Measurements from ENCODE around the gene GAL3ST2. TPM values are rescaled to one million over a fixed set of nuclear protein-coding genes. Genes with fewer than 3 reads are reported as not detected.

Gene GAL3ST2
- total and polyA plus RNA-seq, 4 donors: 0.03 to 0.33 (median 0.23) TPM; not detected in 1

- 93% methylated on average over 29 of the region's 29 CpGs for WGBS
- Histone ChIP-seq H3K27ac (ENCODE audit: low read depth in 1 of 2, low read length in 2 of 2) (no peak overlapping the region), H3K36me3 (ENCODE audit: control insufficient read depth in 4 of 4, insufficient read depth in 3 of 4, low read depth in 1 of 4, low read length in 3 of 4) (peaks cover 0 to 3% (median 1%) of the 10 kb centered on the region in 4 donors), H3K4me3 (ENCODE audit: low read depth in 1 of 3, low read length in 3 of 3) (no peak overlapping the region), H3K4me1 (ENCODE audit: control insufficient read depth in 4 of 4, insufficient read depth in 4 of 4, low read length in 3 of 4) (peaks cover 12 to 32% (median 22%) of the 10 kb centered on the region in 4 donors), H3K9ac (ENCODE audit: low read depth in 1 of 2, low read length in 2 of 2) (no peak overlapping the region), H3K9me3 (ENCODE audit: control insufficient read depth in 4 of 4, low read length in 3 of 4) (no peaks in the 10 kb centered on the region), H3K27me3 (ENCODE audit: control insufficient read depth in 4 of 4, insufficient read depth in 4 of 4, low read length in 3 of 4) (no peaks in the 10 kb centered on the region)
- peak; percentile 25 for DNase-seq (ENCODE audit: low spot score)
- TF ChIP-seq FOXA1 (IDR thresholded peaks at IDR 0.05): no peak
- TF ChIP-seq HNF4G (IDR thresholded peaks at IDR 0.05): no peak
- TF ChIP-seq NR2F2 (IDR thresholded peaks at IDR 0.05): no peak
- TF ChIP-seq EGR1 (IDR thresholded peaks at IDR 0.05; ENCODE audit: low read depth in 2 of 2): no peak
- no peak for TF ChIP-seq HNF4A (conservative IDR thresholded peaks at IDR 0.05)
- no peak for TF ChIP-seq JUND (IDR thresholded peaks at IDR 0.05)
- TF ChIP-seq RAD21 (IDR thresholded peaks at IDR 0.05): no peak
Measured at GRCh38 chr2:241768251-241768711, 8.3 kb upstream of the GAL3ST2 start.

GRCh38 chr2:241768850-241769249, 7.8 kb upstream of the GAL3ST2 start:
- no peak for TF ChIP-seq RAD21 (IDR thresholded peaks at IDR 0.05)
- no peak for TF ChIP-seq TAF1 (conservative IDR thresholded peaks at IDR 0.05)
- TF ChIP-seq CTCF (IDR thresholded peaks at IDR 0.05; ENCODE audit: low read depth, low read length, missing input control): no peak
- no peak for TF ChIP-seq SP1 (IDR thresholded peaks at IDR 0.05)
- no peak for TF ChIP-seq MAX (IDR thresholded peaks at IDR 0.05)
- no peak for TF ChIP-seq NR2F2 (IDR thresholded peaks at IDR 0.05)
- no peak for TF ChIP-seq HNF4G (IDR thresholded peaks at IDR 0.05)
- no peak for TF ChIP-seq GABPA (IDR thresholded peaks at IDR 0.05 in 1 of 2, conservative IDR thresholded peaks at IDR 0.05 in 1 of 2)
- no peak for TF ChIP-seq EGR1 (IDR thresholded peaks at IDR 0.05; ENCODE audit: low read depth in 2 of 2)
- H3K9me3 ChIP-seq (ENCODE audit: control insufficient read depth in 4 of 4, low read length in 3 of 4): no peaks in the 10 kb centered on the region
- WGBS: 94% methylated on average over 11 of the region's 11 CpGs
- peaks cover 16 to 38% (median 25%) of the 10 kb centered on the region in 4 donors for H3K4me1 ChIP-seq (ENCODE audit: control insufficient read depth in 4 of 4, insufficient read depth in 4 of 4, low read length in 3 of 4)
- H3K4me3 ChIP-seq (ENCODE audit: low read depth in 1 of 3, low read length in 3 of 3): no peak overlapping the region
- no peak overlapping the region for H3K9ac ChIP-seq (ENCODE audit: low read depth in 1 of 2, low read length in 2 of 2)
- H3K36me3 ChIP-seq (ENCODE audit: control insufficient read depth in 4 of 4, insufficient read depth in 3 of 4, low read depth in 1 of 4, low read length in 3 of 4): peaks cover 0 to 3% (median 1%) of the 10 kb centered on the region in 4 donors
- no peaks in the 10 kb centered on the region for H3K27me3 ChIP-seq (ENCODE audit: control insufficient read depth in 4 of 4, insufficient read depth in 4 of 4, low read length in 3 of 4)
- peak; percentile 24 for DNase-seq (ENCODE audit: low spot score)
- no peak overlapping the region for H3K27ac ChIP-seq (ENCODE audit: low read depth in 1 of 2, low read length in 2 of 2)

GRCh38 chr2:241769819-241770184, 6.8 kb upstream of the GAL3ST2 start:
- Histone ChIP-seq H3K9ac (ENCODE audit: low read depth in 1 of 2, low read length in 2 of 2) (no peak overlapping the region), H3K27me3 (ENCODE audit: control insufficient read depth in 4 of 4, insufficient read depth in 4 of 4, low read length in 3 of 4) (no peaks in the 10 kb centered on the region), H3K4me3 (ENCODE audit: low read depth in 1 of 3, low read length in 3 of 3) (no peak overlapping the region), H3K4me1 (ENCODE audit: control insufficient read depth in 4 of 4, insufficient read depth in 4 of 4, low read length in 3 of 4) (peaks cover 16 to 45% (median 31%) of the 10 kb centered on the region in 4 donors), H3K27ac (ENCODE audit: low read depth in 1 of 2, low read length in 2 of 2) (peak overlapping the region; percentile 5 to 46), H3K9me3 (ENCODE audit: control insufficient read depth in 4 of 4, low read length in 3 of 4) (no peaks in the 10 kb centered on the region), H3K36me3 (ENCODE audit: control insufficient read depth in 4 of 4, insufficient read depth in 3 of 4, low read depth in 1 of 4, low read length in 3 of 4) (peaks cover 0 to 3% (median 0%) of the 10 kb centered on the region in 4 donors)
- WGBS: 58% methylated on average over 13 of the region's 13 CpGs
- peak; percentile 28 for DNase-seq (ENCODE audit: low spot score)
- TF ChIP-seq EGR1 (IDR thresholded peaks at IDR 0.05; ENCODE audit: low read depth in 2 of 2) (no peak), RAD21 (IDR thresholded peaks at IDR 0.05) (no peak)
